PC-3 (cell line): Measurements from ENCODE around the gene VPS52. TPM values are rescaled to one million over a fixed set of nuclear protein-coding genes. Genes with fewer than 3 reads are reported as not detected.

Source experiments
- ATAC-seq: fragments of 200-7000 bp; cut with Tn5 transposase; 2 replicates; pipeline ENCODE4 v1.9.1; 2020; ENCODE audit warnings: mild to moderate bottlenecking, moderate library complexity
- BruUV-seq: library from RNA; stranded (reverse); fragments of 400-500 nt; replicated peaks from 2 replicates; lab custom pipeline; 2021; lab: Mats Ljungman, UMichigan
- CTCF ChIA-PET: fragments of 300-600 bp; sonication (Branson Sonifier 250); formaldehyde crosslinking; loops from one replicate; lab custom pipeline; 2022; ENCODE audit warnings: antibody characterized with exemption; lab: Charles Lee
- POLR2A ChIA-PET: fragments of 300-600 bp; sonication (Branson Sonifier 250); formaldehyde crosslinking; loops from one replicate; lab custom pipeline; 2022; ENCODE audit warnings: antibody characterized with exemption; ENCODE audit not compliant: unreplicated experiment; lab: Charles Lee
- DNase-seq: peaks from one replicate; pipeline ENCODE4 v3.0.0-alpha.2; 2015
- H2AFZ ChIP-seq: fragments of 300-600 bp; sonication (generic); 2 replicates; pipeline ENCODE4 v1.6.0; 2016; ENCODE audit warnings: antibody characterized with exemption, low read length
- H3F3A ChIP-seq: fragments of 300-600 bp; sonication (generic); one replicate; pipeline ENCODE4 v1.6.0; 2017; ENCODE audit warnings: antibody characterized with exemption, low read length, control low read depth, mild to moderate bottlenecking; ENCODE audit not compliant: unreplicated experiment
- H3K27ac ChIP-seq: fragments of 300-600 bp; sonication (generic); 2 replicates; pipeline ENCODE4 v1.5.1; 2016; ENCODE audit warnings: mild to moderate bottlenecking, low read length
- H3K27me3 ChIP-seq: fragments of 300-600 bp; sonication (generic); 2 replicates; pipeline ENCODE4 v1.6.1; 2016; ENCODE audit warnings: low read length, mixed read lengths
- H3K36me3 ChIP-seq: fragments of 300-600 bp; sonication (generic); 2 replicates; pipeline ENCODE4 v1.6.1; 2016; ENCODE audit warnings: low read depth, mixed run types, low read length, mixed read lengths
- H3K4me1 ChIP-seq: fragments of 300-600 bp; sonication (generic); 2 replicates; pipeline ENCODE4 v1.5.1; 2016; ENCODE audit warnings: low read length; ENCODE audit not compliant: insufficient read depth
- H3K4me2 ChIP-seq: fragments of 300-600 bp; sonication (generic); 2 replicates; pipeline ENCODE4 v1.6.0; 2016; ENCODE audit warnings: low read length
- H3K4me3 ChIP-seq: fragments of 300-600 bp; sonication (generic); 2 replicates; pipeline ENCODE4 v1.5.1; 2016; ENCODE audit warnings: mild to moderate bottlenecking, low read length, mixed read lengths
- H3K79me2 ChIP-seq: fragments of 300-600 bp; sonication (generic); 2 replicates; pipeline ENCODE4 v1.6.1; 2017; ENCODE audit warnings: low read length, mixed read lengths
- H3K9ac ChIP-seq: fragments of 300-600 bp; sonication (generic); 2 replicates; pipeline ENCODE4 v1.6.0; 2016; ENCODE audit warnings: mild to moderate bottlenecking, low read length
- H3K9me2 ChIP-seq: fragments of 300-600 bp; sonication (generic); replicated peaks from 2 replicates; pipeline ENCODE4 v1.6.1; 2016; ENCODE audit warnings: mixed run types, low read length, mixed read lengths
- H3K9me3 ChIP-seq: fragments of 300-600 bp; sonication (generic); 2 replicates; pipeline ENCODE4 v1.6.1; 2016; ENCODE audit warnings: low read length, mixed read lengths
- H4K20me1 ChIP-seq: fragments of 300-600 bp; sonication (generic); 2 replicates; pipeline ENCODE4 v1.6.1; 2016; ENCODE audit warnings: low read length, mixed read lengths
- CTCF ChIP-seq: fragments of 300-600 bp; sonication (generic); conservative IDR thresholded peaks from 2 replicates; pipeline ENCODE4 v1.5.1; 2017; ENCODE audit warnings: antibody characterized with exemption, low read depth, mild to moderate bottlenecking, low read length
- EZH2 ChIP-seq: fragments of 300-600 bp; sonication (generic); IDR thresholded peaks from one replicate; pipeline ENCODE4 v1.6.1; 2017; ENCODE audit warnings: antibody characterized with exemption, mild to moderate bottlenecking, low read length; ENCODE audit not compliant: unreplicated experiment
- EZH2phosphoT487 ChIP-seq: fragments of 300-600 bp; sonication (generic); IDR thresholded peaks from 2 replicates; pipeline ENCODE4 v1.6.1; 2018; ENCODE audit warnings: mild to moderate bottlenecking, antibody characterized with exemption, low read length, borderline replicate concordance
- intact Hi-C: fragments of 100-400 bp; cut with micrococcal nuclease; formaldehyde crosslinking; loops from 2 replicates; pipeline ENCODE4 v1.9.0; 2023
- total RNA-seq: library from RNA; depleted of rRNA; stranded (reverse); fragments of >200 nt; gene quantifications from 2 replicates; pipeline ENCODE4 v1.2.3, GENCODE V29; 2014

VPS52 gene
- total RNA-seq, 1 experiment from 2014 or later, result 33.7 TPM

- no peak overlapping the region for H2AFZ ChIP-seq
- H3K27me3 ChIP-seq, result no peaks in the 10 kb centered on the region
- no peak overlapping the region for H3K9ac ChIP-seq
- ATAC-seq, result no peak
- no peak for DNase-seq
- intact Hi-C loops, result no loop called here
- ChIA-PET CTCF (no interaction called here), POLR2A (no interaction called here)
- no peak for TF ChIP-seq EZH2phosphoT487
- TF ChIP-seq EZH2, result no peak
- no peak for TF ChIP-seq CTCF
- no TSS peak for BruUV-seq
- H3K4me3 ChIP-seq, result no peak overlapping the region
- no peak overlapping the region for H3K27ac ChIP-seq
- H3F3A ChIP-seq, result no peaks in the 10 kb centered on the region
- H3K4me1 ChIP-seq, result no peaks in the 10 kb centered on the region
- H3K79me2 ChIP-seq, result peaks cover 27% of the 10 kb centered on the region
- no peaks in the 10 kb centered on the region for H4K20me1 ChIP-seq
- peaks cover 7% of the 10 kb centered on the region for H3K36me3 ChIP-seq
- H3K4me2 ChIP-seq, result no peak overlapping the region
- no peaks in the 10 kb centered on the region for H3K9me3 ChIP-seq
- H3K9me2 ChIP-seq, result no peaks in the 10 kb centered on the region
Measured at GRCh38 chr6:33306356-33306755, 34.7 kb upstream of the VPS52 start.

GRCh38 chr6:33305052-33305451 is 33.4 kb upstream of the VPS52 start:
- ATAC-seq (no peak), DNase-seq (no peak)
- ChIA-PET CTCF (no interaction called here), POLR2A (no interaction called here)
- Histone ChIP-seq H3K79me2 (peaks cover 24% of the 10 kb centered on the region), H3K27ac (no peak overlapping the region), H3K4me2 (no peak overlapping the region), H3K27me3 (no peaks in the 10 kb centered on the region), H3K9ac (no peak overlapping the region), H3F3A (peaks cover 1% of the 10 kb centered on the region), H4K20me1 (no peaks in the 10 kb centered on the region), H3K9me3 (no peaks in the 10 kb centered on the region), H3K4me3 (no peak overlapping the region), H3K4me1 (peaks cover 7% of the 10 kb centered on the region), H3K9me2 (no peaks in the 10 kb centered on the region), H2AFZ (no peak overlapping the region), H3K36me3 (peaks cover 7% of the 10 kb centered on the region)
- intact Hi-C loops, result no loop called here
- TF ChIP-seq CTCF, result no peak
- no peak for TF ChIP-seq EZH2
- no peak for TF ChIP-seq EZH2phosphoT487
- BruUV-seq, result no TSS peak

GRCh38 chr6:33304216-33304615 is 32.5 kb upstream of the VPS52 start:
- Histone ChIP-seq H3K4me3 (no peak overlapping the region), H3K36me3 (peaks cover 7% of the 10 kb centered on the region), H3K4me1 (peaks cover 7% of the 10 kb centered on the region), H3K4me2 (no peak overlapping the region), H3K27me3 (no peaks in the 10 kb centered on the region), H3F3A (peaks cover 3% of the 10 kb centered on the region), H3K9me2 (no peaks in the 10 kb centered on the region), H3K9ac (no peak overlapping the region), H2AFZ (no peak overlapping the region), H3K9me3 (no peaks in the 10 kb centered on the region), H4K20me1 (no peaks in the 10 kb centered on the region), H3K27ac (no peak overlapping the region), H3K79me2 (peaks cover 23% of the 10 kb centered on the region)
- intact Hi-C loops, result no loop called here
- POLR2A ChIA-PET, result interaction anchor here (0.6 kb wide), 1 partner anchor 15 kb away, joined by 3 read pairs; no protein-coding TSS in a partner anchor
- BruUV-seq, result no TSS peak
- ATAC-seq (no peak), DNase-seq (no peak)
- TF ChIP-seq EZH2phosphoT487 (no peak), EZH2 (no peak), CTCF (no peak)
- CTCF ChIA-PET, result no interaction called here
